GM12891 (cell line): Measurements from ENCODE around the gene PCSK6.

Experiments
- PAX5 ChIP-seq: IDR thresholded peaks from 2 replicates; pipeline ENCODE4 v1.6.1; 2011; ENCODE audit warnings: low read length, moderate library complexity, mild to moderate bottlenecking; ENCODE audit not compliant: insufficient read depth, severe bottlenecking
- POLR2A ChIP-seq: IDR thresholded peaks from 2 replicates; pipeline ENCODE4 v1.6.1; 2011; ENCODE audit warnings: low read depth, low read length, control low read depth
- POLR2AphosphoS5 ChIP-seq: IDR thresholded peaks from 2 replicates; pipeline ENCODE4 v1.6.1; 2011; ENCODE audit warnings: low read depth, low read length, control low read depth
- TAF1 ChIP-seq: IDR thresholded peaks from 2 replicates; pipeline ENCODE4 v1.6.1; 2011; ENCODE audit warnings: low read depth, low read length, control low read depth

DNA sequence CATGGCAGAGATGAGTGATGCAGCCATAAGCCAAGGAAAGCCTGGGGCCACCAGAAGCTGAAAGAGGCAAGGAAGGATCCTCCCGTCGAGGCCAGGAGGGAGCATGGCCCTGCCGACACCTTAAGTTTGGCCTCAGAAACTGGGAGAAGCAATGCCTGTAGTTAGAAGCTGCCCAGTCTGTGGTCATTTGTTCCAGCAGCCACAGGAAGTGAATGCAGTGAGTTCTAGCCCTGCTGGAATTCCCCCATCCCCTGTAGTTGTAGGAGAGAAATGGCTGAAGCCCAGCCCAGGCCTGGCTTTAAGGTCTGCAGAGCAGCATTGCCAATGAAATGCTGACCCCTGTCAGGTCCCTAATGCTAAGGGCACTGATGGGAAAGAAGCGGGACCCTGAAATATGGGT lies 225.5 kb downstream of the PCSK6 start:
- TF ChIP-seq POLR2AphosphoS5: no peak
- TF ChIP-seq POLR2A: no peak
- TF ChIP-seq TAF1: no peak
- TF ChIP-seq PAX5: no peak
